Endodermal cell (in vitro differentiated cells): ENCODE measurements around the gene ROR2. TPM values are rescaled to one million over a fixed set of nuclear protein-coding genes. Genes with fewer than 3 reads are reported as not detected.

Experiments
- DNase-seq: peaks from one replicate; pipeline ENCODE4 v3.0.0-alpha.2; 2017
- H3K27ac ChIP-seq: 2 replicates; pipeline ENCODE4 v1.5.1; 2013; ENCODE audit warnings: mild to moderate bottlenecking, low read depth, low read length, moderate library complexity
- H3K27me3 ChIP-seq: 2 replicates; pipeline ENCODE4 v1.6.1; 2013; ENCODE audit warnings: mild to moderate bottlenecking, low read length, moderate library complexity; ENCODE audit not compliant: insufficient read depth, control insufficient read depth, poor library complexity, severe bottlenecking
- H3K36me3 ChIP-seq: 2 replicates; pipeline ENCODE4 v1.7.0; 2013; ENCODE audit warnings: mild to moderate bottlenecking, low read length, moderate library complexity; ENCODE audit not compliant: control insufficient read depth, insufficient read depth
- H3K4me1 ChIP-seq: one replicate; pipeline ENCODE4 v1.7.0; 2013; ENCODE audit warnings: low read length; ENCODE audit not compliant: control insufficient read depth, insufficient read depth
- H3K4me3 ChIP-seq: 2 replicates; pipeline ENCODE4 v1.5.1; 2013; ENCODE audit warnings: mild to moderate bottlenecking, low read length, moderate library complexity
- H3K9ac ChIP-seq: 2 replicates; pipeline ENCODE4 v1.6.1; 2013; ENCODE audit warnings: mild to moderate bottlenecking, low read length, moderate library complexity; ENCODE audit not compliant: poor library complexity, severe bottlenecking; ENCODE audit errors: extremely low read depth
- H3K9me3 ChIP-seq: 2 replicates; pipeline ENCODE4 v1.6.1; 2013; ENCODE audit warnings: mild to moderate bottlenecking, low read length, moderate library complexity; ENCODE audit not compliant: control insufficient read depth
- H3K27ac Mint-ChIP-seq: 2 replicates; pipeline ENCODE4 v1.8.0; 2020; ENCODE audit warnings: mixed read lengths
- H3K27me3 Mint-ChIP-seq: 2 replicates; pipeline ENCODE4 v1.8.0; 2021; ENCODE audit warnings: mild to moderate bottlenecking, mixed read lengths; ENCODE audit not compliant: insufficient read depth
- H3K36me3 Mint-ChIP-seq: 2 replicates; pipeline ENCODE4 v1.8.0; 2020; ENCODE audit warnings: low read depth, mixed read lengths
- H3K4me1 Mint-ChIP-seq: 2 replicates; pipeline ENCODE4 v1.8.0; 2020; ENCODE audit warnings: mixed read lengths
- H3K4me3 Mint-ChIP-seq: 2 replicates; pipeline ENCODE4 v1.8.0; 2020; ENCODE audit warnings: mild to moderate bottlenecking, moderate library complexity, mixed read lengths
- H3K9me3 Mint-ChIP-seq: 2 replicates; pipeline ENCODE4 v1.8.0; 2020; ENCODE audit warnings: mild to moderate bottlenecking, mixed read lengths
- WGBS, 2 experiments: methylation state at CpG; one replicate each; pipeline versions ENCODE4 v1.1.5 to v1.1.7; 2013; ENCODE audit warnings: missing lambda C conversion rate in 2 of 2, mixed read lengths in 1 of 2; ENCODE audit not compliant: insufficient coverage in 1 of 2, insufficient read length in 1 of 2; 5-methylcytosine and 5-hydroxymethylcytosine counted together
- total RNA-seq, 2 donors: library from RNA; stranded (reverse); fragmentation: NEBNext Ultra II Directional in 1 of 2; extraction: Animal tissue kit (Norgen Biotek cat#: 25700) in 1 of 2; gene quantifications; 2 replicates in 1 of 2; 3 replicates in 1 of 2; pipeline ENCODE4 v1.2.1, GENCODE V29; 2021
- TF ChIP-seq, protein P1 (sequence below): fragments of 200-600 bp; sonication (generic); conservative IDR thresholded peaks from 2 replicates; pipeline ENCODE4 v1.5.0; 2021; ENCODE audit warnings: antibody characterized with exemption, mild to moderate bottlenecking

Gene ROR2
- total RNA-seq, 2 donors from 2014 or later: 104 to 160 TPM

DNA sequence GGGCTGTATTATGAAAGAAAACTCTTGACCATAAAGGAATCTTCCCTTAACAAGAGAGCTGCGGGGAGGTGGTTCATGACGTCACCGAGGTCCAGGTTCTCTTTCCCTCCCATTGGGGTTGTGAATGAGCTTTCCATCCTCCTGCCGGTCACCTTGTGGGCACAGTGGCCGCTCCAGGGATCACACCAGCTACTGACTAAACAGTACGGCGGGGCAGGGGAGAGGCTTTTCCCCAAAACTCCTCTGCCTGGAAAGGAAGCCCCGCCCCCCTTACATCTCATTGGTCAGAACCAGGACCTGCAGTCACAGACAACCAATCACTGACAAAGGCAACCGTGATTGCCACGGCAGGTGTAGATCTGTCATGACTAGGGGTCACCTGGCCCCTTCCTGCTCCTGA, 35.6 kb downstream of the ROR2 start:
- Histone ChIP-seq H3K4me3 (peak overlapping the region; percentile 4), H3K27ac (no peak overlapping the region), H3K36me3 (peaks cover 76% of the 10 kb centered on the region), H3K4me1 (peaks cover 16% of the 10 kb centered on the region), H3K9ac (no peak overlapping the region), H3K9me3 (no peaks in the 10 kb centered on the region), H3K27me3 (no peaks in the 10 kb centered on the region)
- H3K4me3 Mint-ChIP-seq: no peak overlapping the region
- WGBS, 2 experiments: 92 to 100% methylated on average over 5 to 10 of the region's 10 CpGs
- H3K27ac Mint-ChIP-seq: no peak overlapping the region
- H3K9me3 Mint-ChIP-seq: no peaks in the 10 kb centered on the region
- peaks cover 40% of the 10 kb centered on the region for H3K4me1 Mint-ChIP-seq
- TF ChIP-seq, protein P1, sequence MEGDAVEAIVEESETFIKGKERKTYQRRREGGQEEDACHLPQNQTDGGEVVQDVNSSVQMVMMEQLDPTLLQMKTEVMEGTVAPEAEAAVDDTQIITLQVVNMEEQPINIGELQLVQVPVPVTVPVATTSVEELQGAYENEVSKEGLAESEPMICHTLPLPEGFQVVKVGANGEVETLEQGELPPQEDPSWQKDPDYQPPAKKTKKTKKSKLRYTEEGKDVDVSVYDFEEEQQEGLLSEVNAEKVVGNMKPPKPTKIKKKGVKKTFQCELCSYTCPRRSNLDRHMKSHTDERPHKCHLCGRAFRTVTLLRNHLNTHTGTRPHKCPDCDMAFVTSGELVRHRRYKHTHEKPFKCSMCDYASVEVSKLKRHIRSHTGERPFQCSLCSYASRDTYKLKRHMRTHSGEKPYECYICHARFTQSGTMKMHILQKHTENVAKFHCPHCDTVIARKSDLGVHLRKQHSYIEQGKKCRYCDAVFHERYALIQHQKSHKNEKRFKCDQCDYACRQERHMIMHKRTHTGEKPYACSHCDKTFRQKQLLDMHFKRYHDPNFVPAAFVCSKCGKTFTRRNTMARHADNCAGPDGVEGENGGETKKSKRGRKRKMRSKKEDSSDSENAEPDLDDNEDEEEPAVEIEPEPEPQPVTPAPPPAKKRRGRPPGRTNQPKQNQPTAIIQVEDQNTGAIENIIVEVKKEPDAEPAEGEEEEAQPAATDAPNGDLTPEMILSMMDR: no peak
- DNase-seq: peak; percentile 75
- H3K27me3 Mint-ChIP-seq: peaks cover 5% of the 10 kb centered on the region
- H3K36me3 Mint-ChIP-seq: peaks cover 55% of the 10 kb centered on the region

DNA sequence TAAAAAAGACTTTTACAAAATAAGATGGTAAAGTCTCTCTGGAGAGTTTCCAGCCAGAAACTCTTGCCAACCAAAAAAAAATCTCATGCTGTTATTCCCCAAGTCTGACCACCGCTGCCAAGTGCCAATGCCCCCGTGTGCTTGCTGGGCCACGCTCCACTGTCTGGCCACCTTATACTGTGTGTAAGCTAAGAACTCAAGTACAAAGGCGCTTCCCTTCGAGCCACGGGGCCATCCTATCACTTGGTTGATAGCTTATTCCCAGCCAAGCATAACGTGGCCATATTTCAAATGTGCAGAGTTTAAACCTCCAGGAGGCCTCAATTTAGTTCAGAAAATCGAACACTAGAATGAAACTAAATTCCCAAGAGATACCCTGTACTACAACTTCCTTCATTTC, 36.0 kb downstream of the ROR2 start:
- peak; percentile 20 for DNase-seq
- Mint-ChIP-seq H3K4me3 (no peak overlapping the region), H3K4me1 (peaks cover 39% of the 10 kb centered on the region), H3K9me3 (no peaks in the 10 kb centered on the region), H3K27me3 (peaks cover 9% of the 10 kb centered on the region), H3K36me3 (peaks cover 55% of the 10 kb centered on the region), H3K27ac (no peak overlapping the region)
- TF ChIP-seq, protein P1: no peak
- peaks cover 17% of the 10 kb centered on the region for H3K4me1 ChIP-seq
- peaks cover 72% of the 10 kb centered on the region for H3K36me3 ChIP-seq
- H3K27ac ChIP-seq: no peak overlapping the region
- no peak overlapping the region for H3K9ac ChIP-seq
- 94 to 96% methylated on average over 7 to 8 of the region's 8 CpGs for WGBS, 2 experiments
- no peaks in the 10 kb centered on the region for H3K27me3 ChIP-seq
- no peak overlapping the region for H3K4me3 ChIP-seq
- H3K9me3 ChIP-seq: no peaks in the 10 kb centered on the region

- Mint-ChIP-seq H3K27ac (no peak overlapping the region), H3K4me1 (peaks cover 38% of the 10 kb centered on the region), H3K36me3 (peaks cover 55% of the 10 kb centered on the region), H3K4me3 (no peak overlapping the region), H3K9me3 (no peaks in the 10 kb centered on the region), H3K27me3 (peaks cover 9% of the 10 kb centered on the region)
- Histone ChIP-seq H3K9ac (no peak overlapping the region), H3K36me3 (peaks cover 63% of the 10 kb centered on the region), H3K27me3 (no peaks in the 10 kb centered on the region), H3K27ac (no peak overlapping the region), H3K4me3 (no peak overlapping the region), H3K9me3 (no peaks in the 10 kb centered on the region), H3K4me1 (peaks cover 18% of the 10 kb centered on the region)
- DNase-seq: peak; percentile 2
- 93 to 94% methylated on average over 2 of the region's 2 CpGs for WGBS, 2 experiments
- TF ChIP-seq, protein P1: no peak
Observed at GRCh38 chr9:91913096-91913495, 36.9 kb downstream of the ROR2 start.
